Upper lobe of left lung (tissue), 6 donors: ENCODE results near the gene VEPH1. TPM values are rescaled to one million over a fixed set of nuclear protein-coding genes. Genes with fewer than 3 reads are reported as not detected.

Source experiments
- ATAC-seq, 2 donors: fragments of 200-7000 bp; cut with Tn5 transposase; one replicate each; pipeline ENCODE4 v1.9.1; 2022; ENCODE audit warnings: mild to moderate bottlenecking in 2 of 2, moderate library complexity in 2 of 2; ENCODE audit not compliant: low FRiP score in 2 of 2
- DNase-seq, 2 donors: peaks; one replicate each; pipeline ENCODE4 v3.0.0-alpha.2; 2019 to 2020
- H3K27ac ChIP-seq, 4 donors: fragments of 200-600 bp; sonication (generic); one replicate each; pipeline ENCODE4 v1.5.1; 2016 to 2019
- H3K27me3 ChIP-seq, 4 donors: fragments of 200-600 bp; sonication (generic); one replicate each; pipeline ENCODE4 v1.5.1; 2017 to 2019
- H3K36me3 ChIP-seq, 4 donors: fragments of 200-600 bp; sonication (generic); one replicate each; pipeline ENCODE4 v1.5.1; 2016 to 2019
- H3K4me1 ChIP-seq, 4 donors: fragments of 200-600 bp; sonication (generic); one replicate each; pipeline ENCODE4 v1.5.1; 2018 to 2019
- H3K4me3 ChIP-seq, 4 donors: fragments of 200-600 bp; sonication (generic); one replicate each; pipeline ENCODE4 v1.5.1; 2017 to 2019; ENCODE audit warnings: mild to moderate bottlenecking in 2 of 4, moderate library complexity in 1 of 4
- H3K9me3 ChIP-seq, 4 donors: fragments of 200-600 bp; sonication (generic); one replicate each; pipeline ENCODE4 v1.5.1; 2018 to 2019
- CTCF ChIP-seq, 6 experiments: fragments of 450-650 bp in 4 of 6; fragments of 200-600 bp in 2 of 6; sonication (generic) in 2 of 6; IDR thresholded peaks; one replicate each; pipeline ENCODE4 v1.5.1; 2016 to 2019; ENCODE audit warnings: antibody characterized with exemption in 6 of 6
- EP300 ChIP-seq, 4 donors: sonication (generic); formaldehyde crosslinking; IDR thresholded peaks; one replicate each; pipeline ENCODE4 v1.5.1; 2017; ENCODE audit warnings: antibody characterized with exemption in 4 of 4, control low read depth in 2 of 4
- POLR2A ChIP-seq, 4 donors: fragments of 450-650 bp; IDR thresholded peaks; one replicate each; pipeline ENCODE4 v1.5.1; 2016 to 2017; ENCODE audit warnings: antibody characterized with exemption in 4 of 4, mild to moderate bottlenecking in 2 of 4
- POLR2AphosphoS5 ChIP-seq, 2 donors: sonication (generic); formaldehyde crosslinking; IDR thresholded peaks; one replicate each; pipeline ENCODE4 v1.5.1; 2017; ENCODE audit warnings: antibody characterized with exemption in 2 of 2
- WGBS, 2 donors: methylation state at CpG; one replicate each; pipeline ENCODE4 v1.1.5; 2017 to 2018; 5-methylcytosine and 5-hydroxymethylcytosine counted together
- total RNA-seq, 6 donors: library from RNA; depleted of rRNA in 4 of 6; stranded (reverse); fragments of >200 nt in 4 of 6; gene quantifications; one replicate each; pipeline versions ENCODE4 v1.1.0 to v1.2.1, GENCODE V29; 2016 to 2021
- donor health status: DM: no; HTN: no; CAD: no; lungs with moderate emphysema.
- donor health status: DM: no; HTN: yes; CAD: no; lungs with severe emphysema.

VEPH1 gene
- total RNA-seq, 6 donors from 2014 or later, result 78.6 to 229 (median 178) TPM

GRCh38 chr3:157219215-157219614 lies 284.0 kb downstream of the VEPH1 start:
- TF ChIP-seq EP300 (IDR thresholded peaks at IDR 0.05), result no peak
- TF ChIP-seq POLR2AphosphoS5 (IDR thresholded peaks at IDR 0.05), result no peak
- no peak for TF ChIP-seq POLR2A (IDR thresholded peaks at IDR 0.05)
- TF ChIP-seq CTCF (IDR thresholded peaks at IDR 0.05), result no peak
- Histone ChIP-seq H3K9me3 (no peaks in the 10 kb centered on the region), H3K4me1 (no peaks in the 10 kb centered on the region), H3K27me3 (no peaks in the 10 kb centered on the region), H3K4me3 (no peak overlapping the region), H3K27ac (no peak overlapping the region), H3K36me3 (no peaks in the 10 kb centered on the region)
- DNase-seq (no peak), ATAC-seq (no peak)
- 89 to 92% methylated on average over 3 of the region's 3 CpGs for WGBS, 2 donors

Other genes starting within 250 kb of the VEPH1 start
- gene PTX3, start 66.6 kb downstream of the VEPH1 start, total RNA-seq, result 10 to 100 TPM in 3 of 6 donors, 1 to 10 TPM in 3; 2.7 to 20.1 (median 9.4) TPM